Gastrocnemius medialis (tissue), 4 donors: ENCODE measurements around the gene NTNG1. TPM values are rescaled to one million over a fixed set of nuclear protein-coding genes. Genes with fewer than 3 reads are reported as not detected.

Experiments used
- ATAC-seq, 2 donors: fragments of 150-250 bp; one replicate each; pipeline ENCODE4 v1.9.1; 2016
- DNase-seq, 2 donors: peaks; one replicate each; pipeline ENCODE4 v3.0.0-alpha.2; 2019
- H3K27ac ChIP-seq, 4 donors: fragments of 200-600 bp; sonication (generic); 1 replicate in 1 of 4; 2 replicates in 3 of 4; pipeline ENCODE4 v1.5.1; 2016 to 2018; ENCODE audit warnings: mild to moderate bottlenecking in 2 of 4, moderate library complexity in 1 of 4
- H3K27me3 ChIP-seq, 3 donors: fragments of 200-600 bp; sonication (generic) in 2 of 3; 1 replicate in 1 of 3; 2 replicates in 2 of 3; pipeline versions ENCODE4 v1.5.1 to v1.6.0; 2016 to 2019; ENCODE audit warnings: mild to moderate bottlenecking in 1 of 3, moderate library complexity in 1 of 3
- H3K36me3 ChIP-seq, 2 donors: fragments of 200-600 bp; sonication (generic) in 1 of 2; one replicate each; pipeline ENCODE4 v1.5.1; 2017 to 2018
- H3K4me1 ChIP-seq, 2 donors: fragments of 200-600 bp; sonication (generic) in 1 of 2; one replicate each; pipeline ENCODE4 v1.5.1; 2016 to 2017; ENCODE audit warnings: mild to moderate bottlenecking in 2 of 2
- H3K4me3 ChIP-seq, 4 donors: fragments of 200-600 bp; sonication (generic) in 3 of 4; 1 replicate in 1 of 4; 2 replicates in 3 of 4; pipeline ENCODE4 v1.5.1; 2016 to 2019; ENCODE audit warnings: mild to moderate bottlenecking in 2 of 4
- H3K9me3 ChIP-seq, 3 donors: fragments of 200-600 bp; sonication (generic) in 2 of 3; 1 replicate in 1 of 3; 2 replicates in 2 of 3; pipeline ENCODE4 v1.5.1; 2016 to 2019
- CTCF ChIP-seq, 5 experiments: fragments of 450-650 bp in 3 of 5; fragments of 200-600 bp in 2 of 5; sonication (generic) in 2 of 5; IDR thresholded peaks in 4 of 5; conservative IDR thresholded peaks in 1 of 5; 1 replicate in 4 of 5; 2 replicates in 1 of 5; pipeline ENCODE4 v1.5.1; 2016 to 2019; ENCODE audit warnings: antibody characterized with exemption in 5 of 5, mild to moderate bottlenecking in 3 of 5, moderate library complexity in 3 of 5
- POLR2A ChIP-seq, 2 donors: fragments of 450-650 bp; IDR thresholded peaks; one replicate each; pipeline ENCODE4 v1.6.1; 2017; ENCODE audit warnings: antibody characterized with exemption in 2 of 2, mild to moderate bottlenecking in 2 of 2, moderate library complexity in 2 of 2
- in situ Hi-C, 4 donors: fragments of 200-750 bp; cut with MboI; loops; one replicate each; pipeline versions ENCODE4 v1.15.0 to v1.8.0; 2017; ENCODE audit warnings: low sequenced_read_pairs in 4 of 4
- intact Hi-C: fragments of 100-400 bp; cut with DNase I; formaldehyde crosslinking; loops from one replicate; pipeline ENCODE4 v1.15.1; 2023; ENCODE audit warnings: low total_unique reads
- total RNA-seq, 4 donors: library from RNA; depleted of rRNA; stranded (reverse); fragments of >200 nt; gene quantifications; one replicate each; pipeline versions ENCODE4 v1.1.0 to v1.2.3, GENCODE V29; 2016

NTNG1 gene
- total RNA-seq, 4 donors from 2014 or later = not detected

GRCh38 chr1:107358619-107359327, 217.9 kb downstream of the NTNG1 start:
- DNase-seq (no peak), ATAC-seq (no peak)
- no peaks in the 10 kb centered on the region for H3K36me3 ChIP-seq
- in situ Hi-C loops (no loop called here), intact Hi-C loops (no loop called here)
- TF ChIP-seq POLR2A (IDR thresholded peaks at IDR 0.05) (no peak), CTCF (IDR thresholded peaks at IDR 0.05 in 4 of 5, conservative IDR thresholded peaks at IDR 0.05 in 1 of 5) (no peak)
- no peaks in the 10 kb centered on the region for H3K27me3 ChIP-seq
- H3K4me3 ChIP-seq = no peak overlapping the region
- no peak overlapping the region for H3K27ac ChIP-seq
- no peaks in the 10 kb centered on the region for H3K4me1 ChIP-seq
- H3K9me3 ChIP-seq = no peaks in the 10 kb centered on the region

- Histone ChIP-seq H3K4me3 (no peak overlapping the region), H3K27me3 (no peaks in the 10 kb centered on the region), H3K4me1 (no peaks in the 10 kb centered on the region), H3K36me3 (no peaks in the 10 kb centered on the region), H3K27ac (no peak overlapping the region), H3K9me3 (no peaks in the 10 kb centered on the region)
- ATAC-seq (no peak), DNase-seq (no peak)
- intact Hi-C loops (no loop called here), in situ Hi-C loops (no loop called here)
- no peak for TF ChIP-seq POLR2A (IDR thresholded peaks at IDR 0.05)
- TF ChIP-seq CTCF (IDR thresholded peaks at IDR 0.05 in 4 of 5, conservative IDR thresholded peaks at IDR 0.05 in 1 of 5) = no peak
Observed at GRCh38 chr1:107359472-107360241, 218.8 kb downstream of the NTNG1 start.

- Histone ChIP-seq H3K4me3 (no peak overlapping the region), H3K27ac (no peak overlapping the region), H3K27me3 (no peaks in the 10 kb centered on the region), H3K4me1 (no peaks in the 10 kb centered on the region), H3K36me3 (no peaks in the 10 kb centered on the region), H3K9me3 (no peaks in the 10 kb centered on the region)
- intact Hi-C loops = no loop called here
- no peak for ATAC-seq
- no peak for DNase-seq
- TF ChIP-seq POLR2A (IDR thresholded peaks at IDR 0.05) = no peak
- no peak for TF ChIP-seq CTCF (IDR thresholded peaks at IDR 0.05 in 4 of 5, conservative IDR thresholded peaks at IDR 0.05 in 1 of 5)
- in situ Hi-C loops = no loop called here
Observed at GRCh38 chr1:107362468-107363140, 221.8 kb downstream of the NTNG1 start.

GRCh38 chr1:107363154-107363553, 222.3 kb downstream of the NTNG1 start:
- Histone ChIP-seq H3K36me3 (no peaks in the 10 kb centered on the region), H3K27me3 (no peaks in the 10 kb centered on the region), H3K4me1 (no peaks in the 10 kb centered on the region), H3K27ac (no peak overlapping the region), H3K9me3 (no peaks in the 10 kb centered on the region), H3K4me3 (no peak overlapping the region)
- no peak for DNase-seq
- ATAC-seq = no peak
- intact Hi-C loops (no loop called here), in situ Hi-C loops (no loop called here)
- no peak for TF ChIP-seq POLR2A (IDR thresholded peaks at IDR 0.05)
